WTC11 (cell line): ENCODE measurements around the gene FAR2.

ENCODE experiments used
- CTCF ChIP-seq: fragments of 200-600 bp; IDR thresholded peaks from 2 replicates; pipeline ENCODE4 v1.8.0; 2022; ENCODE audit warnings: antibody characterized with exemption
- E2F5 ChIP-seq: sonication (generic); formaldehyde crosslinking; IDR thresholded peaks from 2 replicates; pipeline ENCODE4 v1.8.1; 2022; ENCODE audit warnings: mild to moderate bottlenecking, moderate library complexity, missing genetic modification reagents
- EMX1 ChIP-seq: fragments of 250-450 bp; sonication (Bioruptor Pico); IDR thresholded peaks from 2 replicates; pipeline ENCODE4 v1.8.0; 2021; ENCODE audit warnings: mild to moderate bottlenecking
- HMGA2 ChIP-seq: fragments of 250-450 bp; sonication (Bioruptor Pico); IDR thresholded peaks from 2 replicates; pipeline ENCODE4 v1.4.0; 2021; ENCODE audit warnings: mild to moderate bottlenecking, moderate library complexity
- NR2C2 ChIP-seq: sonication (generic); formaldehyde crosslinking; IDR thresholded peaks from 2 replicates; pipeline ENCODE4 v1.8.0; 2022; ENCODE audit warnings: mild to moderate bottlenecking, missing genetic modification reagents
- SP1 ChIP-seq: sonication (generic); formaldehyde crosslinking; conservative IDR thresholded peaks from 2 replicates; pipeline ENCODE4 v1.8.1; 2022; ENCODE audit warnings: missing genetic modification reagents
- USF2 ChIP-seq: sonication (generic); formaldehyde crosslinking; IDR thresholded peaks from 2 replicates; pipeline ENCODE4 v1.8.1; 2023; ENCODE audit warnings: mild to moderate bottlenecking, missing genetic modification reagents, moderate library complexity
- ZBTB21 ChIP-seq: sonication (generic); formaldehyde crosslinking; IDR thresholded peaks from 2 replicates; pipeline ENCODE4 v1.8.1; 2023; ENCODE audit warnings: mild to moderate bottlenecking, missing genetic modification reagents, borderline replicate concordance
- ZNF121 ChIP-seq: sonication (generic); formaldehyde crosslinking; IDR thresholded peaks from 2 replicates; pipeline ENCODE4 v1.8.0; 2023; ENCODE audit warnings: missing genetic modification reagents
- ZNF138 ChIP-seq: sonication (generic); formaldehyde crosslinking; conservative IDR thresholded peaks from 2 replicates; pipeline ENCODE4 v1.8.1; 2022; ENCODE audit warnings: mild to moderate bottlenecking, moderate library complexity, missing genetic modification reagents
- ZNF512 ChIP-seq: sonication (generic); formaldehyde crosslinking; IDR thresholded peaks from 2 replicates; pipeline ENCODE4 v1.8.1; 2022; ENCODE audit warnings: missing genetic modification reagents, borderline replicate concordance
- TF ChIP-seq, protein P1 (sequence below): sonication (generic); formaldehyde crosslinking; IDR thresholded peaks from 2 replicates; pipeline ENCODE4 v1.8.1; 2023; ENCODE audit warnings: mild to moderate bottlenecking, moderate library complexity, missing genetic modification reagents

DNA sequence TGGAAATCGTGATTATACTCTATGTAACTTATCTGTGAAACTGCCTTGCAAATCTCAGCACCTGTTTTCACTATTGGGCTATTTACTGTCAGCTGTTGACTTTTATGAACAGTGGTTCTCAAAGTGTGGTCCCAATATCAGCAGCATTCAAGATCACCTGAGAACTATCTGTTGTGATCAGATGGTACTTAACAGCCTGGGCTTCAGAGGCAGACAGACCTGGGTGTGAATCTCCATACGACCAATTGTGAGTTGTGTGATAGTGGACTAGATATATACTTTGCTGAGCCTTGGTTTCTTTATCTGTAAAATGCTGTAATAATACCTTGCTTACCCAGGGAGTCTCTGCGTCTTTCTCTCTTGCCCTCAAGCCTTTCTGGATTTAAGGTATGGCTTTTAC is 126.8 kb downstream of the FAR2 start:
- TF ChIP-seq SP1 (CRISPR knock-in tag), result no peak
- TF ChIP-seq, protein P1, sequence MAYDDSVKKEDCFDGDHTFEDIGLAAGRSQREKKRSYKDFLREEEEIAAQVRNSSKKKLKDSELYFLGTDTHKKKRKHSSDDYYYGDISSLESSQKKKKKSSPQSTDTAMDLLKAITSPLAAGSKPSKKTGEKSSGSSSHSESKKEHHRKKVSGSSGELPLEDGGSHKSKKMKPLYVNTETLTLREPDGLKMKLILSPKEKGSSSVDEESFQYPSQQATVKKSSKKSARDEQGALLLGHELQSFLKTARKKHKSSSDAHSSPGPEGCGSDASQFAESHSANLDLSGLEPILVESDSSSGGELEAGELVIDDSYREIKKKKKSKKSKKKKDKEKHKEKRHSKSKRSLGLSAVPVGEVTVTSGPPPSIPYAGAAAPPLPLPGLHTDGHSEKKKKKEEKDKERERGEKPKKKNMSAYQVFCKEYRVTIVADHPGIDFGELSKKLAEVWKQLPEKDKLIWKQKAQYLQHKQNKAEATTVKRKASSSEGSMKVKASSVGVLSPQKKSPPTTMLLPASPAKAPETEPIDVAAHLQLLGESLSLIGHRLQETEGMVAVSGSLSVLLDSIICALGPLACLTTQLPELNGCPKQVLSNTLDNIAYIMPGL, result no peak
- no peak for TF ChIP-seq E2F5
- TF ChIP-seq ZNF138, result no peak
- TF ChIP-seq CTCF, result no peak
- TF ChIP-seq ZNF121, result no peak
- TF ChIP-seq ZNF512 (CRISPR knock-in tag), result no peak
- TF ChIP-seq USF2 (CRISPR knock-in tag), result no peak
- no peak for TF ChIP-seq HMGA2
- no peak for TF ChIP-seq ZBTB21 (CRISPR knock-in tag)
- no peak for TF ChIP-seq NR2C2 (CRISPR knock-in tag)
- TF ChIP-seq EMX1 (CRISPR knock-in tag), result no peak
